DMS114 treated with DMSO at 0.1 percent for 48 hours (cell line): ENCODE results near the gene TLR3.
"Not testable (repeated sequence)": the region's sequence is repeated elsewhere in the genome, so short reads cannot be mapped to it uniquely, and the experiment has no call there.

ENCODE experiments used
- DNase-seq: peaks from one replicate; lab custom pipeline; 2025; ENCODE audit not compliant: unreplicated experiment; lab: John Stamatoyannopoulos, UW

Gene TLR3

DNA sequence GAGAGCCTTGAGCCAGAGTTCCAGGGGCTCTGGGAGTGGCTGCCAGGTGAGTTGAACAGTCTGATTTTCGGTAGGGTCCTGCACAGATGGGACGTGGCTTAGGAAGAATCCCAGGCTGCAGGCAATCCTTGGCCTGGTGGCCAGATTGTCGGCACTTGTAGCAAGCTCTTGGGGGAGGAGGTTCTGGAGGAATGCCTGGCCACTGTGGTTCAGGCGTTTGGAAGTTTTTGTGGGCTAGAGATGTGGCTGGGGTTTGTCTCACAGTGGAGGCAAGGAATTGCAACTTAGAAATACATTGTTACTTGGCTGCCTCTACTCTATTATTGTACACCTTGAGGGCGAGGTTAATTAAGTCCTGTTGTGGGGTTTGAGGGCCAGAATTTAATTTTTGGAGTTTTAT is 21.5 kb upstream of the TLR3 start:
- DNase-seq = not testable (repeated sequence)

DNA sequence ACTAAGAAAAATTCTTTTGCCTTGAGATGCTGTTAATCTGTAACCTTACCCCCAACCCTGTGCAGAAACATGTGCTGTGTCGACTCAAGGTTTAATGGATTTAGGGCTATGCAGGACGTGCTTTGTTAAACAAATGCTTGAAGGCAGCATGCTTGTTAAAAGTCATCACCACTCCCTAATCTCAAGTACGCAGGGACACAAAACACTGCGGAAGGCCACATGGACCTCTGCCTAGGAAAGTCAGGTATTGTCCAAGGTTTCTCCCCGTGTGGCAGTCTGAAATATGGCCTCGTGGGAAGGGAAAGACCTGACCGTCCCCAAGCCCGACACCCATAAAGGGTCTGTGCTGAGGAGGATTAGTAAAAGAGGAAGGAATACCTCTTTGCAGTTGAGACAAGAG is 18.8 kb upstream of the TLR3 start:
- DNase-seq = not testable (repeated sequence)

DNA sequence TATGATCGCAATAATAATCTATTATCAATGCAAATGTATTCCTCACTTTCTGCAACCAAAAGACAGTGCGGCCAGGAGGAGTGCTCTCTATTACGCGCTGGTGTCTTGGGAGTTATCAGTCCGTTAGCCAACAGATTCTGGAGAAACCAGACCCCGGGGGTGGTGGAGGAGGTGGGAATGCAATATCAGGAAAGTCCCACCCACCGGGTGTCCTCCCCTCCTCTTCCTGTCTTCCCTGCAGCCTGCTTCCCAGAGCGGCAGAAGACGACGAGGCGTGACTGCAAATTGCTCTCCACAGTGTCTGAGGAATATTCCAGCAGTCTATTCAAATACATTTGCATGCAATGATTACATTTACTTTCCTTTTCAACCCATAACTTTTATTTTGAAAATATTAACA is 17.9 kb upstream of the TLR3 start:
- no peak for DNase-seq

DNA sequence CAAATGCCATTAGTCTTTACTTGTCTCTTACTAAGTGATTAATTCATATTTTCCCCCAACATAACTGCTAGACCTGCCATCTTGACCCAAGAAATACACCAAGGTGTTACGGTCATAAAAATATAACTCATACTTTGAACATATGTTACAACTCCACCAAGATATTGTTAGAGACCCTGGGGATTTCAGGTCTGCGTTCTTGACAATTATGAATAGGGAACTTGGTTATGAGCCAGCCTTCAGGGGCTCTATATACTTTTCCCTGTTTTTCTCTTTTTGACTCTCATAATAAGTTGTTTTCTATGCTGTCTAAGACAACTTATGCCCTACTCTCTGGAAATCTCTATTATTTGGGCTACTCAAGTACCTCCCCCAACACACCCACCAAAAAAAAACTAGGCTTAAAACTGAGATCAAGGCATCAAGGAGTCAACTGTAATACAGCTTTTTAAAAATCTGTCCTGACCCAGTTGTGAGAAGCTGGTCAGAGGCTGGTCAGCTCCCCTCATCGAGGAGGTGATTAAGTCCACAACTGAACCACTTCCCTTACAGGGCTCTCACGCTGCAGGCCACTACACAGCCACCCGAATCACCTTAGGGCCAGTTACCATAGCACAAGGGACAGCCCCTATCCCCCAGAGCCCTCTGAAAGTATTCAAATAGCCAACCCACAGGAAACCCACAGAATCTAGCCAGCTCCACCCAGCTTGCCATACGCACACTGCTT is 10.5 kb upstream of the TLR3 start:
- DNase-seq = no peak

DNA sequence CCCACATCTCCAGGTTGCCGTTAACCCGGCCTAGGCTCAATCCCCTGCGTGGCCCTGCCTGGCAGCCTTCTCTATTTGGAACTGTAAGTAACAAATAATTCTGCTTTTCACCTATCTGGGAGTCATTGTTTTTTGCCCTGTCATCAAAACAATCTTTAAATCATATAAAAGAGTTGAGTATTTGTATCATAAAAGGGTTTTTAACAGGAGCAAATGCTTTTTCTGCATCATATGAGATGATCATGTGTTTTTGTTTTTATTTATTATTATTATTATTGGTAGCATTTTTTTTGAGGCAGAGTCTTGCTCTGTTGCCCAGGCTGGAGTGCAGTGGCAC is 10.0 kb upstream of the TLR3 start:
- DNase-seq = no peak

DNA sequence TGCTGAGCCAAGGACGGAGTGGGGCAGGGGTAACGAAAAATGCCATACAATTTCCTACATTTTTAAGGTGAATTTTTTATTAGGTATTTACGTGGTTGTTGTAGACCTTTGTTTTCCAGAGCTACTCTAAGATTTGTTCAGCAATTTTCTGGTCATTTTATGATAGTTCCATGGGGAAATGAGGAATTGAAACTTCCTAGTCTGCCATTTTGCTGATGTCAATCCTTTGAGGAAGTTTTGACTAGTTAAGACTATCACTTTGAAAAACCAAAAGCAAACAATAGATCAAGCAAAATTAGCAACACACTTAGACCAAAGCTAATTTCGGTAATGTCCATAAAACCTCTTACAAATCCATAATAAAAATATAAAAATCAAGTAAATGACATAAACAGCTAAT is 7.0 kb upstream of the TLR3 start:
- DNase-seq = no peak

DNA sequence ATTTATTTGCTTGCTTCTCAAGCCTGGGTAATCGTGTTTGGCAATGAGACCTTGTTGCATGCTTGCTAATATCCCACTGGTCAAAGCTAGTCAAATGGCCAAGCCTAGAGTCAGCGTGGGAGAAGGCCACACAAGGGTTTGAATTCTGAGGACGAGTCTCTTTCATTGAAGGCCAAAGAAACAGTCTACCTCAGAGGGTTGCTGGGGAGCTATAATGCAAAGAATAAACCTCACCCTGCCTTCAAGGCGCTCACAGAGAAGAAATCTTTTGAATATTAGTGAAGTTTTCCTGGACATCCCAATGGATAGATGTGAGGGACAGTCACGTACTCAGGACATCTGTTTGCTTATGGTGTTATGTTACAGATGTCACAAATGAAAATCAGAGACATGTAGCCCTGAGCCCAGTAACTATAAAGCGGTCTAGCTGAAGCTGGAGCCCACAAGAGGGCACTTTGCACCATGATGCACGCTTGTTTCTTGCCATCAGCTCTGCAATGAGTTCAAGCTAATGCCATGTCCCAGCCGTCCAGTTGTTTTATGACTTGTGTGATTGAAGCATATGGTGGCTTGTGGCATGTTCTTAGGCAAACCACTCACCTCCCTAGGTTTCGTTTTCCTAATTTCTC is 1.1 kb upstream of the TLR3 start:
- DNase-seq = peak; percentile 69

DNA sequence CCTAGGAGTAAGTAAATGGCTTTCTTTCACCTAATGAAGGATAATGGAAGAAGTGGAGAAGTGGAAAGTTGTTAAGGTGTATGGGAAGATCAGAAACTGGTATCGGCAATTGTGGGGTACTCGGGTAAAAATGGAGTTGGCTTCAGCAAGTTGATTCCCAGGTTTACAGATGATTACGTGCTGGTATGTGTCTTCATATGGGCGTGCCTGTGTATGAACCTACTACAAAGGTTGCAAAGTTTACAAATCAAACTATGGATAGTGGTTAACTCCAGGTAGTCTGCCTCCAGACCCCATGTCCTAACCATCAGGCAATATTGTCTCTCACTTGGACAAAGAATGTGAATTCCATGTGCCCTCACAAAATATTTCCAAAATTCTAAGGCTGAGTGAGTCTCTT is 773 bp downstream of the TLR3 start:
- no peak for DNase-seq

DNA sequence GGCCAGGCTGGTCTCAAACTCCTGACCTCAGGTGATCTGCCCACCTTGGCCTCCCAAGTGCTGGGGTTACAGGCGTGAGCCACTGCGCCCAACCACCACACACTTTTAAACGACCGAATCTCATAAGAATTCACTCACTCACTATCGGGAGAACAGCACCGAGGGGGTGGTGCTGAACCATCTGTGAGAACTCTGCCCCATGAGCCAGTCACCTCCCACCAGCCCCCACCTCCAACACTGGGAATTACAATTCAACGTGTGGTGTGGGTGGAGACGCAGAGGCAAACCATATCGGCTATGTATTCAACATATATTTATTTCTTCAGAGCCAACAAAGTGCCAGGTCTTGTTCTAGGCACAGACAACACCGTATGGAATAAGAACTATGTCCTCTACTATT is 3.6 kb downstream of the TLR3 start:
- no peak for DNase-seq

DNA sequence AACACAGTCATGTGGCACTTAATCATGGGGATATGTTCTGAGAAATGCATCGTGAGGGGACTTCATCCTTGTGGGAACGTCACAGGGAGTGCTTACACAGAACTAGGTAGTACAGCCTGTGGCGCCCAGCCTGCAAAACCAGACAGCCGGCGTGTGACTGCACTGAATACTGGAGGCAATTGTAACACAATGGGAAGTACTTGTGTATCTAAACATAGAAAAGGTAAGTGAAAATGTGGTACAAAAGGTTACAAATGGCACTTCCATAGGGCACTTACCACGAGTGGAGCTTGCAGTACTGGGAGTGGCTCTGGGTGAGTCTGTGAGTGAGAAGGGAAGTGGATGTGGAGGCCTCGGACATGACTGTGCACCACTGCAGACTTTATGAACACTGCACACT is 5.2 kb downstream of the TLR3 start:
- DNase-seq = no peak

DNA sequence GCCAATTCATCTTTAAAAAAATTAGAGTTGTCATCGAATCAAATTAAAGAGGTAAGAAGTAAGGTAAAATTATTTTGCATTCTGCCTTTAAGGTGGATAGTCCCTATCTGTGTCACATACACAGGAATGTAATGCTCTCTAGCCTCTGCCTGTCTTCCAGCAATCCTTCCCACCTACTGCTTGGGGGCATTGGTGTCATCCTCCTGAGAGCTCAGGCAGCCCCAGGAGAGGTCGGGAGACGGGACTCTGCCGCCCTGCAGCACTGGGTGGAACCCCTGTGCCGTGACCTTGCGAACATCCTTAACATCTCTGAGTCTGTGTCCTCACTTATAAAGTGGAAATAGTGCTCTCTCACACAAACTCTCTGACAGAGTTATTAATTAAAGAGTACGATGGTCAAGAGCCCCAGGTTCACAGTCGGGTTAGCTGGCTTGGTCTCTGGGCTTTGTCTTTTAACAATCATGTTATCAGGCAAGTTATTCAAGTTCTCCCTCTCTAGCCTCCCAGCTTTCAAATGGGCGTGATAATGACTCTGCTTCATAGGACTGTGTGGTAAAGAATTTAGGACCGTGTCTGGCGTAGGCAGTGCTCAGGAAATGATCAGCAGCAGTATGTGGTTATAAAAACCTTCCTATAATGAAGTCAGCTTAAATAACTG is 10.2 kb downstream of the TLR3 start:
- DNase-seq = no peak

DNA sequence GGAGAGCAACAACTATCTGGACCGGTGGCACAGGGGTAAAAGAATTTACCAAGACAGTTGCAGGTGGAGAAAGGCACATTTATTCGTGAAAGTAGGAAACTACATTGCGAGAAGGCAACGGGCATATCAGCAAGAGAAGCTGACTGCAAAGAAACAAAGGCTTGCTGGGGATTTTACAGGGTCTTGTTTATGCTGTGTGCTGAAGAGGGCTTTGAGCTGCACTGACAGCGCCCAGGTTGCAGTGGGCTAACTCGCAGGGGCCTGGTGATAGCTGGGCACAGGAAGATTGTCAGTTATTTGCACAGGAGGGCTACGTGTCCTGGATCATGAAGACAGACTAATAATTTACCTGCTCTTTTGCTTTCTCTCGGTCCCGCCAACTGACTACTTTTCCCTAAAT is 10.7 kb downstream of the TLR3 start:
- DNase-seq = no peak

DNA sequence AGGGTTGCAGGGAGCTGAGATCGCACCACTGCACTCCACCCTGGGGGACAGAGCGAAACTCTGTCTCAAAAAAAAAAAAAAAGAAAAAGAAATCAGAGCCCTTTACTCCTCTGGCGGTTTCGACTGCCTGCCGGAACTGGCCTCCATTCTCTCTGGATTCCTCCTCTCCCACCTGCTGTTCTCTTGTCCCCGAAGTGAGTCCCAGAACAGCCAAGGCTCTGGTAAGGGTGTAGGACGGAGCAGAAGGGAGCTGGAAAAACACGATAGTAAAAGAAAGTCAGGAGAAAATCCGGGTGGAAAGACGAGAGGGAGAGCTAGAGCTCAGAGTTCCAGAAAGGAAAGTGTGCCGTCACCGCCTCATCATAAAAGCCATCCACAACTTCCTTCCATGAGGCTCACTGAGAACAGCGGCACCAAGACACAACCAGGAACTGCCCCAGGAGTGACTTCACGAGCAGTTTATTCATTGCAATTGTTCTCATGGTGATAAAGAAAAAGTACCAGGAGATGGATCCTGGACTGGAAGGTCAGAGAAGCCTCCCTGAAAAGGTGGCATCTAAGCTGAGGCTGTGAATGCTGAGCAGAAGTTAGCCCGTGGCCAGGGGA is 12.3 kb downstream of the TLR3 start:
- no peak for DNase-seq

DNA sequence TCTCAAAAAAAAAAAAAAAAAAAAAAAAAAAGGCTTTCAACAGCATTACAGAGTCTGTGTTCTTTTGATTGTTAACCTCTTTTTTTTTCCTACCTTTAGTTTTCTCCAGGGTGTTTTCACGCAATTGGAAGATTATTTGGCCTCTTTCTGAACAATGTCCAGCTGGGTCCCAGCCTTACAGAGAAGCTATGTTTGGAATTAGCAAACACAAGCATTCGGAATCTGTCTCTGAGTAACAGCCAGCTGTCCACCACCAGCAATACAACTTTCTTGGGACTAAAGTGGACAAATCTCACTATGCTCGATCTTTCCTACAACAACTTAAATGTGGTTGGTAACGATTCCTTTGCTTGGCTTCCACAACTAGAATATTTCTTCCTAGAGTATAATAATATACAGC is 13.3 kb downstream of the TLR3 start:
- no peak for DNase-seq

DNA sequence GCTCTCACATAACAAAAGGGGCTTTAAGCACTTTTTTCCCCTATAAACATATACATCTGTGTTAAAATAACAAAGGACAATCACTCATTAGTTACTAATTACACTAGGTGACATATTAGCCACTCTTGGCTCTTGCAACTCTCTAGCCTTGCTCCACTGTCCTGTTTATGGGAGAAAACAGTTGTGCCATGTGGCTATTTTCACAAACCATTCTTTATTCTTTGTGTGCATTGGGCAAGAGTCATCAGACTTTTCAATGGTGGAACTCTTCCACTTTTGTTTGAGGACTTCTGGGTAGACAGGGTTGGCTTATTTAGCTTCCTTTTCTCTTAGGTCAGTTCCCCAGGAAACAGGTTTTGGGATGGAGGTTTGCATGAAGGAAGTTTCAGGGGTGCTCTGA is 19.6 kb downstream of the TLR3 start:
- no peak for DNase-seq

DNA sequence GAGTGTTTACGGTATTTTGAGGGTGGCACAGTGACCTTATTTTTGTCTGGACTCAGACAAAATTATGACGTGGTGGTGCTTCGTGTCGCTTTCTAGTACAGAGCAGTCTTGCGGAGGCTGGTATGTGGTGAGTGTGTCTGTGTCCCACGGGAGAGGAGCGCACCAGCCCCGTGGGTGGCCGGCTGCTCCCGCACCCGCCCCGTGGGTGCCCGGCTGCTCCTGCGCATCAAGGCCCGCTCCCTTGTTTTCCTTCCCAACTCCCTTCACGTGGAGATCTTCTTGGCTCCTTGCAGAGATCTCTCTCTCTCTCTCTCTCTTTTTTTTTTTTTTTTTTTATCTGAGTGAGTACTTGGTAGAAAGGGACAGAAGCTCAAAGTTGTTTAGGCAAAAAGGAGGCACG is 23.3 kb downstream of the TLR3 start:
- DNase-seq = no peak

DNA sequence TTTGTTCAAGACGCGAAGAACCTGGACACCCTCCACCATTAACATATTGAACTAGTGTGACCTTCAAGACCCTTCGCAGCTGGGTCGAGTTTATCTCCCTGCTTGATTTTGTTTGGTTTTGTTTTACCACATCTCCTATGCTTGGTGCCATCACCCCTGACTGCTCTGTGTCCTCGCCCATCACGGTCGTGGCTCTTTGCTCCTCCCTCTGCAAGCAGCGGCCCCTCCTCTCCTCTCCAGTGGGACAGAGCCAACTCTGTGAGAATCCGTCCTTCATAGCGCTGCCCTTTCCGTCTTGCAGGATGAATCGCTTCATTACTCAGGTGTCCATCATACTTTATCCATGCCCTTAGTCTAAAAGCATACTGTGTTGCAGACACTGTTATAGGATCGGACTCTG is 26.4 kb downstream of the TLR3 start:
- DNase-seq = no peak

DNA sequence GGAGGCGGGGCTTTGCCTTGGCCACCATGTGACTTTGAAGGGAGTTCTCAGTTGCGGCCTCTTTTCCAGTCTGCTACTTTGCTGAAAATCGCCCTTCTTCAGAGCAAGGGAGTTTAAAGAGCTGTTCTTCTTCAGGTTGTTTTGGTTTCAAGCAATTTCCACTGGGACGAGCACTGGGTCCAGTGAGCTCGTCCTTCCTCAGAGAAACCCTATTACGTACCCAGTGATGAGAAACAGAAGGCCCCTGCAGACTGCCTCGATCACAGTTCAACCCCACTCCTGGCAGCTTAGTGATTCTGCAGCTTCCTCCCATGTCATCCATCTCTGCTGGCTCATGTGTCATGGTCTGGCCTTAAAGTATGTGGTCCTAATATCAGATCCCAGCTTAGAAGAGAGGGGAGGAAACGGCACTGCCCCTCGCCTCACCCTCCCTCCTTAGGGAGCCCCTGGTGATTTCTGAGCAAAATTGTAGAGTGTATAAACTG is 27.8 kb downstream of the TLR3 start:
- no peak for DNase-seq

DNA sequence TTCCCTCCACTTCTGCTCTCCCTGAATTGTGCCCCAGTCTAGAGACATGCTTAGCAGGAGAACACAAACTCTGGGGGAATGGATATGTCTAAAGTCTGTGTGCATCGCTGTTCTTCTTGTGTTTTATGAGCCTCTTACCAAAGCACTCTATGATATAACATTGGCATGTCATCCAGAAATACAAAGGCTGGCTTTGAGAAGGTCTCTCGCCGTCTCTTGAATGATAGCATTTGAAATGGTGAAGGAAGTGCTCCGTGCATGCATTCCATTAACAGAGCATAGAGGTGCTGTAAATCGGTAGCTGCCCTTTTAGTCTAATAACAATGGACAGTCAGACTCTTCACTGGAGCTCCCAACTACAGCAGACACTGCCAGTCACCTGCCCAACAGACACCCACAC is 28.4 kb downstream of the TLR3 start:
- DNase-seq = no peak

DNA sequence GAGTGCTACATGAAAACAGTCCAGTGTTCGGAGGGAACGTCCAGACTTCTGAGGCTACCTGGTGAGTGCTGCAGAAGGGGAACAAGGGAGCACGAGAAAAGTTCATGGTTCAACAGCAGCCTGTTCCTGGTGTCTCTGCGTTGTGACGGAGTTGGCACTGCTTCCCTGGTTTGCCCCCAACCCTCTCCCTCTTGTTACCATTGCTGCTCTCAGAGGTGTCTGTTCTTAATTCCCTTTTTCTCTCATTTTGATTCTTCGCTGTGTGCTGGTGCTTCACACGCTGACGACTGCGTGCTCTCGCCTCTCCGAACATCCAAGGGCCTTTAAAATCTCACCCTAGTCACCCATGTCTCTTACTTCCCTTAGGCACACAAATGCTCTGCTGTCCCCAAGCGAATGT is 34.0 kb downstream of the TLR3 start:
- DNase-seq = no peak

DNA sequence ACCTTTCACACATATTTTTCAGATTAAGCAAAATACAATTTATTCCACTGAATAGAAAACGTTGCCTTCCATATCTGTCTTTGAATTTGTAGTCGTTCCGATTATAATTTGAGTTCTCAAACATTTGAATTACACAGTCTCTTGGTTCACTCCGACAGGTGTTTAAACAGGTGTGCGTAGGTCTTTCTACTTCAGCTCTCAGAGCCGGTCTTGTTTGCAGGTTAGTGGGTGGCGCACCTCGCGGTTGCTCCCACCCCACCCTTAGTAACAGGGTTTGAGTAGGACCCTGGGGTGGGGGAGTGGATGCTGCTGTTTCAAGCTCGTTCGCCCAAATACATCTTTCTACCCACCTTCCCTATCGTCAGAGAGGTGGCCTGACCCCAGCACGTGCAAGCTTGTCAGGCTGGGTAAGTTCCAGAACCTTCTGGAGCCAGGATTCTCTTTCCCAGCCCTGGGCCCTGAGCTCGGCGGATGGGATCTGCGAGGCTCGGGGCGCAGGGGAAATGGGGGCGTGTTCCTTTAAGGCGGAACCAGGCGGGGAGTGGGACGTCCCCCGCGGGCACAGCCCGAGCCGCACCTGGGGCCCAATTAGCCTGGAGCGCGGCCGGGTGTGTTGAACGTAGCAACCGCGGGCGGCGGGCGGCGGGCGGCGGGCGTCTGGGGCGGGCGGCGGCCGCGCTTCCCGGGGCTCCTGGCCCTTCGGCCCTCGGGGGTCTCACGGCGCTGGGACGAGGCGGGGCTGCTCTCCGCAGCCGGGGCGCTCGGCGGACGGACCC is 35.3 kb downstream of the TLR3 start, which contains the start of gene FAM149A:
FAM149A (plus strand) TSS at position 591 of the 776 bp plus-strand sequence.
- no peak for DNase-seq
